GM12891 (cell line): ENCODE measurements around the gene PNPLA2.

Experiments
- PAX5 ChIP-seq: IDR thresholded peaks from 2 replicates; pipeline ENCODE4 v1.6.1; 2011; ENCODE audit warnings: low read length, moderate library complexity, mild to moderate bottlenecking; ENCODE audit not compliant: insufficient read depth, severe bottlenecking
- POLR2A ChIP-seq: IDR thresholded peaks from 2 replicates; pipeline ENCODE4 v1.6.1; 2011; ENCODE audit warnings: low read depth, low read length, control low read depth
- POLR2AphosphoS5 ChIP-seq: IDR thresholded peaks from 2 replicates; pipeline ENCODE4 v1.6.1; 2011; ENCODE audit warnings: low read depth, low read length, control low read depth
- SPI1 ChIP-seq: IDR thresholded peaks from 2 replicates; pipeline ENCODE4 v1.6.1; 2011; ENCODE audit warnings: low read depth, low read length, control low read depth
- TAF1 ChIP-seq: IDR thresholded peaks from 2 replicates; pipeline ENCODE4 v1.6.1; 2011; ENCODE audit warnings: low read depth, low read length, control low read depth

GRCh38 chr11:839875-840617, 21.3 kb downstream of the PNPLA2 start:
- no peak for TF ChIP-seq TAF1
- TF ChIP-seq POLR2A: no peak
- no peak for TF ChIP-seq PAX5
- no peak for TF ChIP-seq POLR2AphosphoS5
- no peak for TF ChIP-seq SPI1
